C1 segment of cervical spinal cord (tissue), 14 donors: Measurements from ENCODE around the gene NME7.

Experiments used
- DNase-seq, 14 donors: peaks; one replicate each; lab custom pipeline; 2025; lab: John Stamatoyannopoulos, UW

Gene NME7

GRCh38 chr1:169107603-169108208 lies 259.9 kb downstream of the NME7 start:
- peak in 3 of 14 donors; percentile 36 to 58 (median 42) for DNase-seq

- DNase-seq: peak in 3 of 14 donors; percentile 48 to 67 (median 57)
These were observed 260.5 kb downstream of the NME7 start for GRCh38 chr1:169106921-169107602.

- DNase-seq: peak in 13 of 14 donors; percentile 58 to 92 (median 86)
These were observed 261.3 kb downstream of the NME7 start, which contains the start of gene ATP1B1 for GRCh38 chr1:169106095-169106920. Gene ATP1B1 (plus strand): TSS chr1:169106690. CDS start chr1:169106830, 140 bp downstream.

- DNase-seq: peak in 10 of 14 donors; percentile 54 to 91 (median 86)
These were observed 262.0 kb downstream of the NME7 start for GRCh38 chr1:169105434-169106094.

- peak in 2 of 14 donors; percentile 59 to 60 for DNase-seq
These were observed 262.5 kb downstream of the NME7 start for GRCh38 chr1:169105087-169105433.

- DNase-seq: no peak
These were observed 264.1 kb downstream of the NME7 start for GRCh38 chr1:169103480-169103893.

GRCh38 chr1:169103002-169103401 lies 264.6 kb downstream of the NME7 start:
- peak in 2 of 14 donors; percentile 55 to 60 for DNase-seq

- DNase-seq: peak in 7 of 14 donors; percentile 46 to 77 (median 57)
These were observed 265.0 kb downstream of the NME7 start for GRCh38 chr1:169102567-169102966.

- DNase-seq: no peak
These were observed 266.9 kb downstream of the NME7 start for GRCh38 chr1:169100651-169101088.

GRCh38 chr1:169100208-169100607 lies 267.4 kb downstream of the NME7 start:
- peak in 3 of 14 donors; percentile 29 to 37 (median 30) for DNase-seq

- DNase-seq: no peak
These were observed 268.0 kb downstream of the NME7 start for GRCh38 chr1:169099561-169099960.

- DNase-seq: no peak
These were observed 269.2 kb downstream of the NME7 start for GRCh38 chr1:169098380-169098779.

GRCh38 chr1:169094897-169095569 lies 272.6 kb downstream of the NME7 start:
- no peak for DNase-seq

GRCh38 chr1:169092399-169092798 lies 275.2 kb downstream of the NME7 start:
- no peak for DNase-seq

GRCh38 chr1:169091480-169091941 lies 276.1 kb downstream of the NME7 start:
- DNase-seq: peak in 1 of 14 donors; percentile 18

GRCh38 chr1:169090900-169091311 lies 276.7 kb downstream of the NME7 start:
- peak in 1 of 14 donors; percentile 40 for DNase-seq

GRCh38 chr1:169090308-169090899 lies 277.2 kb downstream of the NME7 start:
- no peak for DNase-seq

- no peak for DNase-seq
These were observed 277.8 kb downstream of the NME7 start for GRCh38 chr1:169089776-169090175.

- no peak for DNase-seq
These were observed 279.7 kb downstream of the NME7 start for GRCh38 chr1:169087876-169088275.
